K562 (cell line): Measurements from ENCODE around the gene PNMT.

Experiments used
- ATF1 ChIP-seq, 2 experiments: fragments of 450-650 bp in 1 of 2; IDR thresholded peaks; 2 replicates each; pipeline ENCODE4 v1.6.1; 2016; ENCODE audit warnings: missing compliant biosample characterization in 1 of 2, missing genetic modification characterization in 1 of 2
- CTCF ChIP-seq, 3 experiments: IDR thresholded peaks in 2 of 3; conservative IDR thresholded peaks in 1 of 3; 2 replicates each; pipeline ENCODE4 v1.5.1; 2011 to 2012; ENCODE audit warnings: low read length in 3 of 3, mild to moderate bottlenecking in 3 of 3, control low read depth in 2 of 3, improper control_type of control experiment in 1 of 3, inconsistent platforms in 1 of 3, low read depth in 1 of 3, mixed read lengths in 1 of 3, moderate library complexity in 1 of 3; ENCODE audit not compliant: insufficient read depth in 2 of 3
- KAT7 ChIP-seq: sonication (generic); formaldehyde crosslinking; IDR thresholded peaks from 2 replicates; pipeline ENCODE4 v1.8.0; 2022; ENCODE audit warnings: missing genetic modification reagents, mild to moderate bottlenecking, borderline replicate concordance
- MYC ChIP-seq, 2 experiments: fragments of 250-450 bp in 1 of 2; sonication (Bioruptor Pico) in 1 of 2; IDR thresholded peaks; 2 replicates each; pipeline versions ENCODE4 v1.5.1 to v1.6.1; 2012 to 2021; ENCODE audit warnings: low read depth in 2 of 2, borderline replicate concordance in 1 of 2, improper control_type of control experiment in 1 of 2, low read length in 1 of 2, mild to moderate bottlenecking in 1 of 2, moderate library complexity in 1 of 2
- RFX5 ChIP-seq: IDR thresholded peaks from 2 replicates; pipeline ENCODE4 v1.6.1; 2011; ENCODE audit warnings: low read depth, mild to moderate bottlenecking, improper control_type of control experiment, low read length
- TEAD4 ChIP-seq, 2 experiments: sonication (generic) in 1 of 2; formaldehyde crosslinking in 1 of 2; IDR thresholded peaks; 2 replicates each; pipeline versions ENCODE4 v1.6.1 to v1.8.0; 2012 to 2022; ENCODE audit warnings: borderline replicate concordance in 1 of 2, inconsistent platforms in 1 of 2, low read length in 1 of 2, mild to moderate bottlenecking in 1 of 2, missing genetic modification reagents in 1 of 2
- ZBTB8A ChIP-seq: fragments of 450-650 bp; IDR thresholded peaks from 2 replicates; pipeline ENCODE4 v1.6.1; 2018; ENCODE audit warnings: mild to moderate bottlenecking, moderate library complexity; ENCODE audit not compliant: partially characterized antibody
- ZC3H4 ChIP-seq: sonication (generic); formaldehyde crosslinking; IDR thresholded peaks from 2 replicates; pipeline ENCODE4 v1.9.0; 2021; ENCODE audit warnings: missing genetic modification reagents, borderline replicate concordance
- ZNF232 ChIP-seq: sonication (generic); formaldehyde crosslinking; IDR thresholded peaks from 2 replicates; pipeline ENCODE4 v1.8.0; 2022; ENCODE audit warnings: mild to moderate bottlenecking, missing genetic modification reagents
- ZNF274 ChIP-seq: IDR thresholded peaks from 2 replicates; pipeline ENCODE4 v1.6.1; 2011; ENCODE audit warnings: low read depth, mild to moderate bottlenecking, low read length, moderate library complexity, borderline replicate concordance
- TF ChIP-seq, protein P1 (sequence below): fragments of 450-650 bp; IDR thresholded peaks from 2 replicates; pipeline ENCODE4 v1.6.1; 2016; ENCODE audit warnings: mild to moderate bottlenecking

DNA sequence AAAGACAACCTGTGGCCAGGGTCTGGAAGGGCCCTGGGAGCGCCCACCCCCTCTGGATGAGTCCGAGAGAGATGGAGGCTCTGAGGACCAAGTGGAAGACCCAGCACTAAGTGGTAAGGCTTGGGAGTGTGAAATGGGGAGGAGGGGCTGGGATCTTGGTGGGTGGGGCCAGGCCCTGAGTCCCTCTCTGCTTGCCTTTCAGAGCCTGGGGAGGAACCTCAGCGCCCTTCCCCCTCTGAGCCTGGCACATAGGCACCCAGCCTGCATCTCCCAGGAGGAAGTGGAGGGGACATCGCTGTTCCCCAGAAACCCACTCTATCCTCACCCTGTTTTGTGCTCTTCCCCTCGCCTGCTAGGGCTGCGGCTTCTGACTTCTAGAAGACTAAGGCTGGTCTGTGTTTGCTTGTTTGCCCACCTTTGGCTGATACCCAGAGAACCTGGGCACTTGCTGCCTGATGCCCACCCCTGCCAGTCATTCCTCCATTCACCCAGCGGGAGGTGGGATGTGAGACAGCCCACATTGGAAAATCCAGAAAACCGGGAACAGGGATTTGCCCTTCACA, 32.6 kb upstream of the PNMT start:
- TF ChIP-seq, protein P1, sequence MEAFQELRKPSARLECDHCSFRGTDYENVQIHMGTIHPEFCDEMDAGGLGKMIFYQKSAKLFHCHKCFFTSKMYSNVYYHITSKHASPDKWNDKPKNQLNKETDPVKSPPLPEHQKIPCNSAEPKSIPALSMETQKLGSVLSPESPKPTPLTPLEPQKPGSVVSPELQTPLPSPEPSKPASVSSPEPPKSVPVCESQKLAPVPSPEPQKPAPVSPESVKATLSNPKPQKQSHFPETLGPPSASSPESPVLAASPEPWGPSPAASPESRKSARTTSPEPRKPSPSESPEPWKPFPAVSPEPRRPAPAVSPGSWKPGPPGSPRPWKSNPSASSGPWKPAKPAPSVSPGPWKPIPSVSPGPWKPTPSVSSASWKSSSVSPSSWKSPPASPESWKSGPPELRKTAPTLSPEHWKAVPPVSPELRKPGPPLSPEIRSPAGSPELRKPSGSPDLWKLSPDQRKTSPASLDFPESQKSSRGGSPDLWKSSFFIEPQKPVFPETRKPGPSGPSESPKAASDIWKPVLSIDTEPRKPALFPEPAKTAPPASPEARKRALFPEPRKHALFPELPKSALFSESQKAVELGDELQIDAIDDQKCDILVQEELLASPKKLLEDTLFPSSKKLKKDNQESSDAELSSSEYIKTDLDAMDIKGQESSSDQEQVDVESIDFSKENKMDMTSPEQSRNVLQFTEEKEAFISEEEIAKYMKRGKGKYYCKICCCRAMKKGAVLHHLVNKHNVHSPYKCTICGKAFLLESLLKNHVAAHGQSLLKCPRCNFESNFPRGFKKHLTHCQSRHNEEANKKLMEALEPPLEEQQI, result no peak
- TF ChIP-seq CTCF (IDR thresholded peaks at IDR 0.05 in 2 of 3, conservative IDR thresholded peaks at IDR 0.05 in 1 of 3; ENCODE audit: insufficient read depth in 2 of 3, low read depth in 1 of 3, low read length in 3 of 3) (no peak), MYC (IDR thresholded peaks at IDR 0.05; ENCODE audit: low read depth, low read length) (no peak), MYC (CRISPR knock-in tag; IDR thresholded peaks at IDR 0.05; ENCODE audit: borderline replicate concordance, low read depth) (no peak), TEAD4 (IDR thresholded peaks at IDR 0.05; ENCODE audit: low read length) (no peak), TEAD4 (CRISPR knock-in tag; IDR thresholded peaks at IDR 0.05; ENCODE audit: borderline replicate concordance) (no peak), ATF1 (CRISPR knock-in tag; IDR thresholded peaks at IDR 0.05) (no peak), ATF1 (tag; IDR thresholded peaks at IDR 0.05) (no peak), RFX5 (no peak), ZNF232 (CRISPR knock-in tag) (no peak), ZBTB8A (no peak), ZNF274 (no peak), KAT7 (no peak), ZC3H4 (CRISPR knock-in tag) (no peak)
